ENCODE measurements around the gene AKAP5.

Gene AKAP5

DNA sequence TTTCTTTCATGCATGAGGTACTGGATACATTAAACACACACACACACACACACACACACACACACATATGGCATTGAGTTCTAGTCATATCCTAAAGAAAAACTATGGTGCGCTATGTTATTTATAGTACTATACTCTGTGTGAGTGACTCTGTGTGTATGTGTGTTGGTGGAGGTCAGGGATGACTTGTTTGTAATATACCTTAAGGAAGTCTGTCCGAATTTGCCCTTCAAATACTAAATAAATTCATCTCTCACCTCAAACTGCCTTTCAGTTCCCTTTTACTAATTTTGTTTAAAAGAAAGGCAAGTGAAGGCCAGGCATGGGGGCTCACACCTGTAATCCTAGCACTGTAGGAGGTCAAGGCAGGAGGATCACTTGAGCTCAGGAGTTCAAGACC lies 2.1 kb upstream of the AKAP5 start:
- Histone ChIP-seq H3F3A (ENCODE audit: insufficient read depth, low read length) (no peaks in the 10 kb centered on the region), H3K9me3 (ENCODE audit: low read length) (no peaks in the 10 kb centered on the region), H3K27ac (ENCODE audit: low read depth, low read length, poor library complexity, severe bottlenecking) (no peak overlapping the region), H3K79me2 (ENCODE audit: insufficient read depth, low read length) (no peaks in the 10 kb centered on the region), H3K4me1 (ENCODE audit: insufficient read depth, low read length, severe bottlenecking) (peaks cover 31% of the 10 kb centered on the region), H3K4me3 (ENCODE audit: low read depth, low read length, poor library complexity, severe bottlenecking) (no peak overlapping the region), H2AFZ (ENCODE audit: low read length) (no peak overlapping the region), H4K20me1 (ENCODE audit: insufficient read depth, low read length) (no peaks in the 10 kb centered on the region), H3K27me3 (ENCODE audit: insufficient read depth, low read length) (no peaks in the 10 kb centered on the region), H3K36me3 (ENCODE audit: insufficient read depth, low read length) (peaks cover 32% of the 10 kb centered on the region; the same call in 1 of the 2 replicates), H3K4me2 (ENCODE audit: low read length) (no peak overlapping the region), H3K9me2 (ENCODE audit: low read depth, low read length) (no peaks in the 10 kb centered on the region), H3K9ac (ENCODE audit: low read length) (no peak overlapping the region)
- TF ChIP-seq, protein P1, sequence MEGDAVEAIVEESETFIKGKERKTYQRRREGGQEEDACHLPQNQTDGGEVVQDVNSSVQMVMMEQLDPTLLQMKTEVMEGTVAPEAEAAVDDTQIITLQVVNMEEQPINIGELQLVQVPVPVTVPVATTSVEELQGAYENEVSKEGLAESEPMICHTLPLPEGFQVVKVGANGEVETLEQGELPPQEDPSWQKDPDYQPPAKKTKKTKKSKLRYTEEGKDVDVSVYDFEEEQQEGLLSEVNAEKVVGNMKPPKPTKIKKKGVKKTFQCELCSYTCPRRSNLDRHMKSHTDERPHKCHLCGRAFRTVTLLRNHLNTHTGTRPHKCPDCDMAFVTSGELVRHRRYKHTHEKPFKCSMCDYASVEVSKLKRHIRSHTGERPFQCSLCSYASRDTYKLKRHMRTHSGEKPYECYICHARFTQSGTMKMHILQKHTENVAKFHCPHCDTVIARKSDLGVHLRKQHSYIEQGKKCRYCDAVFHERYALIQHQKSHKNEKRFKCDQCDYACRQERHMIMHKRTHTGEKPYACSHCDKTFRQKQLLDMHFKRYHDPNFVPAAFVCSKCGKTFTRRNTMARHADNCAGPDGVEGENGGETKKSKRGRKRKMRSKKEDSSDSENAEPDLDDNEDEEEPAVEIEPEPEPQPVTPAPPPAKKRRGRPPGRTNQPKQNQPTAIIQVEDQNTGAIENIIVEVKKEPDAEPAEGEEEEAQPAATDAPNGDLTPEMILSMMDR (IDR thresholded peaks at IDR 0.05; ENCODE audit: low read length), result no peak
- TF ChIP-seq EZH2 (IDR thresholded peaks at IDR 0.05; ENCODE audit: borderline replicate concordance, low read length), result no peak

DNA sequence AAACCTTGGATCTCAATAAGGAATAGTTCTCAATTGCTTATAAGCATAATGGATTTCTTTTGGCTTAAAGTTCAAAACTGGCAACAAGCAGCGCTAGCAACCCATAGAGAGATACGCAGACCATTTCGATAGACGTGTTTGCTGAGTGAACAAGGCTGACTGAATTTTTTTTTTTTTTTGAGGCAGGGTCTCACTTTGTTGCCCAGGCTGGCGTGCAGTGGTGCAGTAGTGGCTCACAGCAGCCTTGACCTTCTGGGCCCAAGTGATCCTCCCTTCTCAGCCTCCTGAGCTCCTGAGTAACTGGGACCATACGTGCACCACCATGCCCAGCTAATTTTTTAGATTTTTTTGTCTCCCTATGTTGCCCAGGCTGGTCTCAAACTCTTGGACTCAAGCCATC lies 1.4 kb upstream of the AKAP5 start:
- Histone ChIP-seq H3K4me3 (ENCODE audit: low read depth, low read length, poor library complexity, severe bottlenecking) (no peak overlapping the region), H2AFZ (ENCODE audit: low read length) (no peak overlapping the region), H3K9me2 (ENCODE audit: low read depth, low read length) (no peaks in the 10 kb centered on the region), H3K9me3 (ENCODE audit: low read length) (no peaks in the 10 kb centered on the region), H3K4me1 (ENCODE audit: insufficient read depth, low read length, severe bottlenecking) (peaks cover 31% of the 10 kb centered on the region), H3K27me3 (ENCODE audit: insufficient read depth, low read length) (no peaks in the 10 kb centered on the region), H3K27ac (ENCODE audit: low read depth, low read length, poor library complexity, severe bottlenecking) (no peak overlapping the region), H3K4me2 (ENCODE audit: low read length) (no peak overlapping the region; the same call in 1 of the 2 replicates), H3K36me3 (ENCODE audit: insufficient read depth, low read length) (peaks cover 25% of the 10 kb centered on the region; the same call in 1 of the 2 replicates), H3F3A (ENCODE audit: insufficient read depth, low read length) (no peaks in the 10 kb centered on the region), H4K20me1 (ENCODE audit: insufficient read depth, low read length) (no peaks in the 10 kb centered on the region), H3K79me2 (ENCODE audit: insufficient read depth, low read length) (no peaks in the 10 kb centered on the region), H3K9ac (ENCODE audit: low read length) (no peak overlapping the region)
- TF ChIP-seq, protein P1 (IDR thresholded peaks at IDR 0.05; ENCODE audit: low read length), result no peak
- no peak for TF ChIP-seq EZH2 (IDR thresholded peaks at IDR 0.05; ENCODE audit: borderline replicate concordance, low read length)

DNA sequence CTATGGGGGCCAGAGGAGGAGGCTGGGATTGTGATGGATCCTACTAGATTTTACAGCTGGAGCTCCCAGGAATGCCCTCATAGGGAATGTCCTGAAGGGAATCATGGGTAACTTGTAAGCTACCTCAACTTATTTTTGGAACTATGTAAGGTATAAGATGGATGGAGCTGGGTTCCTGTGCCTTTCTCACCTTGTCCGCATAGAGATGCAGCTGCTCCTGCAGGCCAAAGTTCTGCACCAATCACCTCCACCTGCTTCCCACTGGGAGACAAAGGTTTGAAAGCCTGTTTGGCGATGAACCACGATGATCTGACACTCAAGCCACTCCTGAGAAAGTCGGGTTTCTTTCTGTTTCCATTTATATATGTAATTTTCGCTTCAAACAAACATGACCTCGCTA lies 648 bp upstream of the AKAP5 start:
- H3K9ac ChIP-seq (ENCODE audit: low read length), result peak overlapping the region; percentile 79
- H3F3A ChIP-seq (ENCODE audit: insufficient read depth, low read length), result no peaks in the 10 kb centered on the region
- H4K20me1 ChIP-seq (ENCODE audit: insufficient read depth, low read length), result no peaks in the 10 kb centered on the region
- H3K9me2 ChIP-seq (ENCODE audit: low read depth, low read length), result no peaks in the 10 kb centered on the region
- no peak overlapping the region for H2AFZ ChIP-seq (ENCODE audit: low read length)
- TF ChIP-seq EZH2 (IDR thresholded peaks at IDR 0.05; ENCODE audit: borderline replicate concordance, low read length), result no peak
- TF ChIP-seq, protein P1 (IDR thresholded peaks at IDR 0.05; ENCODE audit: low read length), result no peak
- H3K4me3 ChIP-seq (ENCODE audit: low read depth, low read length, poor library complexity, severe bottlenecking), result peak overlapping the region; percentile 70
- H3K4me2 ChIP-seq (ENCODE audit: low read length), result peak overlapping the region; percentile 95
- peaks cover 31% of the 10 kb centered on the region for H3K4me1 ChIP-seq (ENCODE audit: insufficient read depth, low read length, severe bottlenecking)
- H3K27ac ChIP-seq (ENCODE audit: low read depth, low read length, poor library complexity, severe bottlenecking), result peak overlapping the region; percentile 3
- H3K27me3 ChIP-seq (ENCODE audit: insufficient read depth, low read length), result no peaks in the 10 kb centered on the region
- peaks cover 17% of the 10 kb centered on the region; the same call in 1 of the 2 replicates for H3K36me3 ChIP-seq (ENCODE audit: insufficient read depth, low read length)
- H3K79me2 ChIP-seq (ENCODE audit: insufficient read depth, low read length), result no peaks in the 10 kb centered on the region
- H3K9me3 ChIP-seq (ENCODE audit: low read length), result no peaks in the 10 kb centered on the region

Data from OCI-LY1 (cell line).